ENCODE data around the gene PIM1.

Gene PIM1

DNA sequence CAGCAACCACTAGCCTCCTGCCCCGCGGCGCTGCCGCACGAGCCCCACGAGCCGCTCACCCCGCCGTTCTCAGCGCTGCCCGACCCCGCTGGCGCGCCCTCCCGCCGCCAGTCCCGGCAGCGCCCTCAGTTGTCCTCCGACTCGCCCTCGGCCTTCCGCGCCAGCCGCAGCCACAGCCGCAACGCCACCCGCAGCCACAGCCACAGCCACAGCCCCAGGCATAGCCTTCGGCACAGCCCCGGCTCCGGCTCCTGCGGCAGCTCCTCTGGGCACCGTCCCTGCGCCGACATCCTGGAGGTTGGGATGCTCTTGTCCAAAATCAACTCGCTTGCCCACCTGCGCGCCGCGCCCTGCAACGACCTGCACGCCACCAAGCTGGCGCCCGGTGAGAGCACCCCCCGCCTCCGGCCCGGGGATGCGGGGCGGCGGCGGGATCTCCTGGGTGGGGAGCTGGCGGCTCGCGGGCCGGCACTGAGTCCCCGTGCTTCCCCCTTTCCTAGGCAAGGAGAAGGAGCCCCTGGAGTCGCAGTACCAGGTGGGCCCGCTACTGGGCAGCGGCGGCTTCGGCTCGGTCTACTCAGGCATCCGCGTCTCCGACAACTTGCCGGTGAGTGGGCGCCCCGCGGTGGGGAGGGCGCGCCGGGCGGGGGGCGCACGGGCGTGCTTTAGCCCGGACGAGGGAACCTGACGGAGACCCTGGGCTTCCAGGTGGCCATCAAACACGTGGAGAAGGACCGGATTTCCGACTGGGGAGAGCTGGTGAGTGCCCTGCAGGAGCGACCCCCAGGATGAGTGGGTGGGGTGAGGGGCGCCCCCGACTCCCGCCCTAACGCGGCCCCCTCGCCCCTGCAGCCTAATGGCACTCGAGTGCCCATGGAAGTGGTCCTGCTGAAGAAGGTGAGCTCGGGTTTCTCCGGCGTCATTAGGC, 585 bp downstream of the PIM1 start:
- TF ChIP-seq, protein P1, sequence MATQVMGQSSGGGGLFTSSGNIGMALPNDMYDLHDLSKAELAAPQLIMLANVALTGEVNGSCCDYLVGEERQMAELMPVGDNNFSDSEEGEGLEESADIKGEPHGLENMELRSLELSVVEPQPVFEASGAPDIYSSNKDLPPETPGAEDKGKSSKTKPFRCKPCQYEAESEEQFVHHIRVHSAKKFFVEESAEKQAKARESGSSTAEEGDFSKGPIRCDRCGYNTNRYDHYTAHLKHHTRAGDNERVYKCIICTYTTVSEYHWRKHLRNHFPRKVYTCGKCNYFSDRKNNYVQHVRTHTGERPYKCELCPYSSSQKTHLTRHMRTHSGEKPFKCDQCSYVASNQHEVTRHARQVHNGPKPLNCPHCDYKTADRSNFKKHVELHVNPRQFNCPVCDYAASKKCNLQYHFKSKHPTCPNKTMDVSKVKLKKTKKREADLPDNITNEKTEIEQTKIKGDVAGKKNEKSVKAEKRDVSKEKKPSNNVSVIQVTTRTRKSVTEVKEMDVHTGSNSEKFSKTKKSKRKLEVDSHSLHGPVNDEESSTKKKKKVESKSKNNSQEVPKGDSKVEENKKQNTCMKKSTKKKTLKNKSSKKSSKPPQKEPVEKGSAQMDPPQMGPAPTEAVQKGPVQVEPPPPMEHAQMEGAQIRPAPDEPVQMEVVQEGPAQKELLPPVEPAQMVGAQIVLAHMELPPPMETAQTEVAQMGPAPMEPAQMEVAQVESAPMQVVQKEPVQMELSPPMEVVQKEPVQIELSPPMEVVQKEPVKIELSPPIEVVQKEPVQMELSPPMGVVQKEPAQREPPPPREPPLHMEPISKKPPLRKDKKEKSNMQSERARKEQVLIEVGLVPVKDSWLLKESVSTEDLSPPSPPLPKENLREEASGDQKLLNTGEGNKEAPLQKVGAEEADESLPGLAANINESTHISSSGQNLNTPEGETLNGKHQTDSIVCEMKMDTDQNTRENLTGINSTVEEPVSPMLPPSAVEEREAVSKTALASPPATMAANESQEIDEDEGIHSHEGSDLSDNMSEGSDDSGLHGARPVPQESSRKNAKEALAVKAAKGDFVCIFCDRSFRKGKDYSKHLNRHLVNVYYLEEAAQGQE (IDR thresholded peaks at IDR 0.05; ENCODE audit: insufficient read depth in 1 of 2, low read depth in 2 of 2, low read length in 2 of 2), result no peak
- TF ChIP-seq TAF1 (IDR thresholded peaks at IDR 0.05; ENCODE audit: borderline replicate concordance, insufficient read depth, low read length) (no peak), SIN3A (IDR thresholded peaks at IDR 0.05; ENCODE audit: borderline replicate concordance, insufficient read depth, low read length) (no peak), POLR2AphosphoS5 (IDR thresholded peaks at IDR 0.05; ENCODE audit: low read depth, low read length) (no peak), FOXP2 (optimal IDR thresholded peaks at IDR 0.05; ENCODE audit: borderline replicate concordance, extremely low read depth, extremely low read length, insufficient read depth) (no peak)

DNA sequence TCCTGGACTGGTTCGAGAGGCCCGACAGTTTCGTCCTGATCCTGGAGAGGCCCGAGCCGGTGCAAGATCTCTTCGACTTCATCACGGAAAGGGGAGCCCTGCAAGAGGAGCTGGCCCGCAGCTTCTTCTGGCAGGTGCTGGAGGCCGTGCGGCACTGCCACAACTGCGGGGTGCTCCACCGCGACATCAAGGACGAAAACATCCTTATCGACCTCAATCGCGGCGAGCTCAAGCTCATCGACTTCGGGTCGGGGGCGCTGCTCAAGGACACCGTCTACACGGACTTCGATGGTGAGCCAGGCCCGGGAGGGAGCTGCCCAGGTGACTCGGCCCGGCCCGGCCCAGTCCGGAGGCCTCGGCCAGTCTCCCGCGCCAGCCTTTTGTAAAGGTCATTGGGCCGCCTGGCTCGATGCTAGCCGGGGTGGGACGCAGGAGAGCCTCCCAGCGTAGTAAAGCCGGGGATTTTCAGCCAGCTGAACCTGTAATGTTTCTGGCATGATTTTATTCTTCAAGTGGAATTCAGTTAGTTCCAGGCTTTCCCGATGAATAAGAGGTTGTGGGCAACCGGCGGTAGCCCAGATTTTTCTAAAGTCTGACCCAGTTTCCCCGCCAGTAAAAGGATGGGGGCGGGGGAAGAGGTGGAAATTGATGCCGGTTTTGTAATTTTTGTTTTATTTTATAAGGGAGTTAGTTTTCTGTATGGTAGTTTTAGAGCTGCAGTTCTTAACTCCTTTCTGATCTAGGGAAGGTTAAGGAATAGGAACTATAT, 1.4 kb downstream of the PIM1 start:
- TF ChIP-seq, protein P1 (IDR thresholded peaks at IDR 0.05; ENCODE audit: insufficient read depth in 1 of 2, low read depth in 2 of 2, low read length in 2 of 2), result no peak
- TF ChIP-seq POLR2AphosphoS5 (IDR thresholded peaks at IDR 0.05; ENCODE audit: low read depth, low read length), result no peak
- TF ChIP-seq FOXP2 (optimal IDR thresholded peaks at IDR 0.05; ENCODE audit: borderline replicate concordance, extremely low read depth, extremely low read length, insufficient read depth), result no peak
- no peak for TF ChIP-seq SIN3A (IDR thresholded peaks at IDR 0.05; ENCODE audit: borderline replicate concordance, insufficient read depth, low read length)
- TF ChIP-seq TAF1 (IDR thresholded peaks at IDR 0.05; ENCODE audit: borderline replicate concordance, insufficient read depth, low read length), result no peak

DNA sequence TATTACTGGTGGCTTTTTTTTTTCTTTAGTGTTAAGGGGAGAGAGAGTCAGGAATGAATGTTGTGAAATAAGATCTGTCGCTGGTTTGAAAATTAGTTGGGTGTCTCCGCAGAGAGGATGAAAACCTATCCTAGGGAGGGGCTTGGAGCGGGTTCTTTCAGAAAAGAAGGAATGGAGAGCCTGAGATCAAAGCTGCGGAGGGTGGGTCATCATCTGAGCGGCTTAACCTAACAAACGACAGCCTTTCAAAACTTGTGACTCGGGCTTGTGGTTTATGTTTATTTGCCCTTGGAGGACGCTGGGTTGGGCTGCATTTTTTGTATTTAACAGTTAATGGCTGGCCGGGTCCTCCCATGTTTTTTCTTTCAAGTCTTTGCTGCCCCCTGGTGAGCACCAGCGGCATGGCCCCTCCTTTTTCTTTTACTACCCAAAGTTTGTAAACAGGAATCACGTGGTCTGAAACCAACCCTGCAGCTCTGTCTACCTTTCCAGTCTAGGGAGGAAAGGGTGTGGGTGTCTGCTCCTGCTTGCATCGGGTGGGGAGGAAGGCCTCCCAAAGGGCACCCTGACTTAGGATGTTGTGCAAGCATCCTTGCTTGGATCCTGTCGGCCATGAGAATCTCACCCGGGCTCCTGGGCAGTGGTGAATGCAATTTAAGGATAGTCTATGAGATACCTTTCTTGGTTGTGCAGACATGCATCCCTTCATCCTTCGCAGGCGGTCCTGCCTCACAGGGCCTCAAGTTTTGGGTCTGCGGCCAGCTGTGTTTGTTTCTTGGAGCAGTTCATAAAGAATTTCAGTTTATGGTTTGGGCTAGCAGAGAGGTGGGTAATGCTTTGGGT, 2.2 kb downstream of the PIM1 start:
- TF ChIP-seq TAF1 (IDR thresholded peaks at IDR 0.05; ENCODE audit: borderline replicate concordance, insufficient read depth, low read length) (no peak; the same call in 1 of the 2 replicates), POLR2AphosphoS5 (IDR thresholded peaks at IDR 0.05; ENCODE audit: low read depth, low read length) (no peak), SIN3A (IDR thresholded peaks at IDR 0.05; ENCODE audit: borderline replicate concordance, insufficient read depth, low read length) (peak; percentile 99), FOXP2 (optimal IDR thresholded peaks at IDR 0.05; ENCODE audit: borderline replicate concordance, extremely low read depth, extremely low read length, insufficient read depth) (peak; percentile 33)
- TF ChIP-seq, protein P1 (IDR thresholded peaks at IDR 0.05; ENCODE audit: insufficient read depth in 1 of 2, low read depth in 2 of 2, low read length in 2 of 2), result no peak

DNA sequence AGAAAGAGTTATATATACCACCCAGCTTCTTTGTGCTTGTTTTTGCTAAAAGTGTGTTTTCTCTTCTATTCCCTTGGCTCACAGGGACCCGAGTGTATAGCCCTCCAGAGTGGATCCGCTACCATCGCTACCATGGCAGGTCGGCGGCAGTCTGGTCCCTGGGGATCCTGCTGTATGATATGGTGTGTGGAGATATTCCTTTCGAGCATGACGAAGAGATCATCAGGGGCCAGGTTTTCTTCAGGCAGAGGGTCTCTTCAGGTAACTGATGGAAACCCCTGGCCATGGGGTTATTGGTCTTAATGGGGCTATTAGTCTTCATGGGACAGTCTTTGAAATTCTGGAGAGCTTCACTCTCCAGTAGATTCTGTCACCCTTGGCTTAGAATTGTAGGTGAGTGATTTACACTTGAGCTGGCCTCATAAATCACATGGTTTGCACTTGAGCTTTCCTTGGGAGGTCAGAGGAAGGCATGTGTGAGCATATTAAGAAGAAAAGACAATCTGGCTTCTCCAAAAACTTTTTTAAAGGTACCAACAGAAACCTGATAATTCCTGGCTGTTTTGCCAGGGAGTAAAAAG, 3.0 kb downstream of the PIM1 start:
- TF ChIP-seq FOXP2 (optimal IDR thresholded peaks at IDR 0.05; ENCODE audit: borderline replicate concordance, extremely low read depth, extremely low read length, insufficient read depth) (no peak), POLR2AphosphoS5 (IDR thresholded peaks at IDR 0.05; ENCODE audit: low read depth, low read length) (no peak), SIN3A (IDR thresholded peaks at IDR 0.05; ENCODE audit: borderline replicate concordance, insufficient read depth, low read length) (no peak), TAF1 (IDR thresholded peaks at IDR 0.05; ENCODE audit: borderline replicate concordance, insufficient read depth, low read length) (no peak)
- TF ChIP-seq, protein P1 (IDR thresholded peaks at IDR 0.05; ENCODE audit: insufficient read depth in 1 of 2, low read depth in 2 of 2, low read length in 2 of 2), result no peak

Measured in PFSK-1 (cell line).